MCF 10A (cell line): ENCODE results near the gene CUL3. TPM values are rescaled to one million over a fixed set of nuclear protein-coding genes. Genes with fewer than 3 reads are reported as not detected.
"Not testable (repeated sequence)": the region's sequence is repeated elsewhere in the genome, so short reads cannot be mapped to it uniquely, and the experiment has no call there.

Experiments used
- BruUV-seq: library from RNA; stranded (reverse); fragments of 400-500 nt; replicated peaks from 2 replicates; lab custom pipeline; 2021; lab: Mats Ljungman, UMichigan
- CTCF ChIA-PET: fragments of 300-600 bp; sonication (Branson Sonifier 250); formaldehyde crosslinking; extraction: SDS; loops from one replicate; lab custom pipeline; 2021; ENCODE audit warnings: antibody characterized with exemption, inconsistent platforms; lab: Yijun Ruan, JAX
- POLR2A ChIA-PET: fragments of 300-600, 350-650 bp; sonication (Branson Sonifier 250); formaldehyde crosslinking; extraction: SDS; loops from one replicate; lab custom pipeline; 2020; ENCODE audit warnings: antibody characterized with exemption, inconsistent platforms; lab: Yijun Ruan, JAX
- DNase-seq: peaks from one replicate; pipeline ENCODE4 v3.0.0-alpha.2; 2018; ENCODE audit not compliant: unreplicated experiment
- H3K27ac Mint-ChIP-seq: one replicate; pipeline ENCODE4 v1.8.0; 2022; ENCODE audit warnings: mild to moderate bottlenecking, low read depth, mixed read lengths; ENCODE audit not compliant: unreplicated experiment
- H3K27me3 Mint-ChIP-seq: one replicate; pipeline ENCODE4 v1.8.0; 2022; ENCODE audit warnings: mixed read lengths; ENCODE audit not compliant: insufficient read depth, unreplicated experiment
- H3K36me3 Mint-ChIP-seq: one replicate; pipeline ENCODE4 v1.8.0; 2022; ENCODE audit warnings: mild to moderate bottlenecking, moderate library complexity, mixed read lengths; ENCODE audit not compliant: insufficient read depth, unreplicated experiment
- H3K4me1 Mint-ChIP-seq: one replicate; pipeline ENCODE4 v1.8.0; 2022; ENCODE audit warnings: mixed read lengths; ENCODE audit not compliant: insufficient read depth, unreplicated experiment
- H3K4me3 Mint-ChIP-seq: one replicate; pipeline ENCODE4 v1.8.0; 2022; ENCODE audit warnings: mild to moderate bottlenecking, moderate library complexity, mixed read lengths; ENCODE audit not compliant: unreplicated experiment
- H3K9me3 Mint-ChIP-seq: one replicate; pipeline ENCODE4 v1.8.0; 2022; ENCODE audit warnings: mixed read lengths; ENCODE audit not compliant: unreplicated experiment
- intact Hi-C: fragments of 100-400 bp; cut with micrococcal nuclease; formaldehyde crosslinking; loops from 2 replicates; pipeline ENCODE4 v1.14.1; 2022
- total RNA-seq: library from RNA; stranded (reverse); gene quantifications from 2 replicates; pipeline ENCODE4 v1.2.3, GENCODE V29; 2022
- TF ChIP-seq, protein P1 (sequence below): fragments of 200-600 bp; IDR thresholded peaks from one replicate; pipeline ENCODE4 v1.8.0; 2022; ENCODE audit warnings: antibody characterized with exemption, mild to moderate bottlenecking; ENCODE audit not compliant: unreplicated experiment

Gene CUL3
- total RNA-seq, 1 experiment from 2014 or later, result 65.5 TPM

DNA sequence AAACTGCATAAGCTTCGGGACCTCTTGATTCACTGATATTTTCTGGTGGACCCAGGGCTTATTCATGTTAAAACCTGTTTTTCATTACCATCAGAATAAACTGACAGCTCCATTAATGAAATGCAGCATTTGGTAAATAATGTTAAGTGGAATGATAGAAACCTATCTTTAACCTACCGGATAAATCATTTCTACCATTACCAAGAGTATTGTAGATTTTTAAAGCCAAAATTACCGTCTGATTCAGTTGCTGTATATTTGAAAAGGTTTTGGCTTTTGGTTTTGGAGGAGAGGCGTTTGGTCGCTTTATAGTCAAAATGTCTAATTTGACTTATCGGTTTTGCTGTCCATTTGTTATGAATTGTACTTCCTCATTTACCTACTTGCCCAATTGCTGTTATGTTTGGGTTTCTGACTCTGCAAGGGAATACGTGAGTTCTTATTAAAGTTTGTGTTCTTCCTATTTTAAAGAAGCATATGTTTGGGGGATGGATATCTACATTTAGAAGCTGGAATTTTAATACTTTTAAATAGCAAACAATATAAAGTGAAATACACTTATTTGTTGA lies 1.0 kb upstream of the CUL3 start:
- Mint-ChIP-seq H3K9me3 (no peaks in the 10 kb centered on the region), H3K27me3 (no peaks in the 10 kb centered on the region), H3K27ac (no peak overlapping the region), H3K4me1 (peaks cover 5% of the 10 kb centered on the region), H3K36me3 (no peaks in the 10 kb centered on the region), H3K4me3 (peak overlapping the region; percentile 82)
- POLR2A ChIA-PET, result interaction anchor here (0.5 to 5.7 kb wide), 21 partner anchors 9 to 816 kb away, joined by 3 to 60 read pairs (median 4); no protein-coding TSS in a partner anchor
- CTCF ChIA-PET, result interaction anchor here (0.6 to 1.2 kb wide), 3 partner anchors 104 to 244 kb away, joined by 3 to 4 read pairs (median 4); no protein-coding TSS in a partner anchor
- no TSS peak for BruUV-seq
- TF ChIP-seq, protein P1, sequence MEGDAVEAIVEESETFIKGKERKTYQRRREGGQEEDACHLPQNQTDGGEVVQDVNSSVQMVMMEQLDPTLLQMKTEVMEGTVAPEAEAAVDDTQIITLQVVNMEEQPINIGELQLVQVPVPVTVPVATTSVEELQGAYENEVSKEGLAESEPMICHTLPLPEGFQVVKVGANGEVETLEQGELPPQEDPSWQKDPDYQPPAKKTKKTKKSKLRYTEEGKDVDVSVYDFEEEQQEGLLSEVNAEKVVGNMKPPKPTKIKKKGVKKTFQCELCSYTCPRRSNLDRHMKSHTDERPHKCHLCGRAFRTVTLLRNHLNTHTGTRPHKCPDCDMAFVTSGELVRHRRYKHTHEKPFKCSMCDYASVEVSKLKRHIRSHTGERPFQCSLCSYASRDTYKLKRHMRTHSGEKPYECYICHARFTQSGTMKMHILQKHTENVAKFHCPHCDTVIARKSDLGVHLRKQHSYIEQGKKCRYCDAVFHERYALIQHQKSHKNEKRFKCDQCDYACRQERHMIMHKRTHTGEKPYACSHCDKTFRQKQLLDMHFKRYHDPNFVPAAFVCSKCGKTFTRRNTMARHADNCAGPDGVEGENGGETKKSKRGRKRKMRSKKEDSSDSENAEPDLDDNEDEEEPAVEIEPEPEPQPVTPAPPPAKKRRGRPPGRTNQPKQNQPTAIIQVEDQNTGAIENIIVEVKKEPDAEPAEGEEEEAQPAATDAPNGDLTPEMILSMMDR, result no peak
- intact Hi-C loops, result no loop called here
- DNase-seq, result no peak

DNA sequence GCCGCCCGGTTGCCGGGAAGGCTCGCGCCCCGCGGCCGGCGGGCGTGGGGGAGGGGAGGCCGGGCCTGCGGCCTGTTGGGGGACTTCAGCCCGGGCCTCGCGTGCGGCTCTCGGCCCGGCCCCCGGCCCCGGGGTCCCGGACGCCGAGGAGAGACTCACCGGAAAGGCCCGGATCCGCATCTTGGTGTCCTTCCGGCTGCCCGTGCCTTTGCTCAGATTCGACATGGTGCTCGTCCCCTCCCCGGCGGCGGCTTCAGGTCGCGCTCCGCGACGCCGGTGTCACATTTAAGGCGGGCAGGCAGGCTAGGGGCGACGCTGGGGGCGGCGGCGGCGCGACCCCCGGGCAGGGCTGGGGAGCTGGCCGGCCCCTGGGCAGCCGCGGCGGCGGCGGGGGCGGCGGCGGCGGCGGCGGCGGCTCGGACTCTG lies 365 bp downstream of the CUL3 start:
- intact Hi-C loops, result loop anchor here (2.0 kb wide), 1 partner anchor 100 kb away; no protein-coding TSS in a partner anchor
- TF ChIP-seq, protein P1, result no peak
- H3K27me3 Mint-ChIP-seq, result no peaks in the 10 kb centered on the region
- DNase-seq, result peak; percentile 45
- no peaks in the 10 kb centered on the region for H3K9me3 Mint-ChIP-seq
- peak overlapping the region; percentile 91 for H3K27ac Mint-ChIP-seq
- peak overlapping the region; percentile 82 for H3K4me3 Mint-ChIP-seq
- peaks cover 5% of the 10 kb centered on the region for H3K4me1 Mint-ChIP-seq
- no peaks in the 10 kb centered on the region for H3K36me3 Mint-ChIP-seq
- no TSS peak for BruUV-seq
- CTCF ChIA-PET, result interaction anchor here (0.6 kb wide), 1 partner anchor 44 kb away, joined by 3 read pairs; no protein-coding TSS in a partner anchor
- POLR2A ChIA-PET, result interaction anchor here (0.6 to 5.7 kb wide), 15 partner anchors 9 to 624 kb away, joined by 3 to 60 read pairs (median 5); no protein-coding TSS in a partner anchor

DNA sequence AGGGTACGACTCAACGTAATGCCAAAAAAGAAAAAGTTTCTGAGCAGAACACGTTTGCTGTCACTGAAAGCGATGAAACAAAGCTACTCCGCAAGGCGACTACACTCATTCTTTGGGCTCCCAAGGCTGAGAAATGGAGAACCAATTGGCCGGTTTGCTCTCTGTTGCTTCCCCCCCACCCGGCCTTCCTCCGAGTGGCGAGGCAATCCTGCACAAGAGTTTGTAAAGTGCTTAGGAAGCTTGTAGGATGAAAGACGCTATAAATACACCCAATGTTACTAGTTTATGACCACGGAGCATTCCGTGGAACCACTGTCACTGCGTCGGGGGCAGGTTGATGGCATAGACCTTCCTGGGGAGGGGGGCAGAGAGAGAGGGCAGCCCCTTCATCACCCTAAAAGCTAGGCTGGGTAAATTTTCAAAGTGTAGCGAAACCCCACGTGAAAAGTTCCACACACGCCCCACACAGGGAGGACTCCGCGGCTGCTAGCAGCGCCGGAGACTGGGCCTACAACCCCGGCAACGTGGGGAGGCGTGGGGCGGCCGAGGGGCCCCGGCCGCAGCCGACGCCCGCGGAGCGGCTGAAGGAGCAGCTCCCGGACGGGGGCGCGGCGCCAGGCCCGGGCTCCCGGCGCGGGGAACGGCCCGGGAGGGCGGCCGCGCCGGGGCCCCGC lies 915 bp downstream of the CUL3 start:
- peak; percentile 39 for DNase-seq
- TF ChIP-seq, protein P1, result no peak
- peak overlapping the region; percentile 91 for H3K27ac Mint-ChIP-seq
- no peaks in the 10 kb centered on the region for H3K27me3 Mint-ChIP-seq
- H3K4me1 Mint-ChIP-seq, result peaks cover 11% of the 10 kb centered on the region
- peak overlapping the region; percentile 82 for H3K4me3 Mint-ChIP-seq
- no peaks in the 10 kb centered on the region for H3K36me3 Mint-ChIP-seq
- no peaks in the 10 kb centered on the region for H3K9me3 Mint-ChIP-seq
- BruUV-seq, result no TSS peak
- CTCF ChIA-PET, result interaction anchor here (0.7 to 0.8 kb wide), 2 partner anchors 145 to 196 kb away, joined by 3 to 4 read pairs; no protein-coding TSS in a partner anchor
- POLR2A ChIA-PET, result interaction anchor here (0.6 to 5.7 kb wide), 18 partner anchors 9 to 216 kb away, joined by 3 to 60 read pairs (median 4); no protein-coding TSS in a partner anchor
- intact Hi-C loops, result loop anchor here (2.0 kb wide), 1 partner anchor 99 kb away; no protein-coding TSS in a partner anchor

GRCh38 chr2:224583033-224583432 lies 2.1 kb downstream of the CUL3 start:
- H3K9me3 Mint-ChIP-seq, H3K27me3 Mint-ChIP-seq, BruUV-seq, H3K27ac Mint-ChIP-seq, intact Hi-C loops, H3K36me3 Mint-ChIP-seq, DNase-seq: not testable (repeated sequence)
- ChIA-PET CTCF (interaction anchor here (1.4 to 1.6 kb wide), 2 partner anchors 68 to 69 kb away, joined by 4 to 5 read pairs; no protein-coding TSS in a partner anchor), POLR2A (interaction anchor here (0.6 to 5.7 kb wide), 5 partner anchors 12 to 331 kb away, joined by 3 to 60 read pairs (median 4); no protein-coding TSS in a partner anchor)
- peaks cover 14% of the 10 kb centered on the region for H3K4me1 Mint-ChIP-seq
- peak overlapping the region; percentile 82 for H3K4me3 Mint-ChIP-seq
